Trophoblast cell (in vitro differentiated cells and primary cell): ENCODE data around the gene RGS7.

Experiments
- DNase-seq, 2 donors: peaks; one replicate each; pipeline ENCODE4 v3.0.0-alpha.2; 2016
- H2AFZ ChIP-seq: 2 replicates; pipeline ENCODE4 v1.6.1; 2013; ENCODE audit warnings: low read length, moderate library complexity, mild to moderate bottlenecking; ENCODE audit not compliant: insufficient read depth, poor library complexity
- H2AK5ac ChIP-seq: 2 replicates; pipeline ENCODE4 v1.6.1; 2013; ENCODE audit warnings: mild to moderate bottlenecking, low read length
- H2BK120ac ChIP-seq: 2 replicates; pipeline ENCODE4 v1.6.1; 2013; ENCODE audit warnings: low read length, mild to moderate bottlenecking, moderate library complexity; ENCODE audit not compliant: insufficient read depth, poor library complexity
- H2BK12ac ChIP-seq: 2 replicates; pipeline ENCODE4 v1.6.1; 2013; ENCODE audit warnings: mild to moderate bottlenecking, low read length, moderate library complexity
- H2BK5ac ChIP-seq: 2 replicates; pipeline ENCODE4 v1.6.1; 2013; ENCODE audit warnings: low read length, low read depth, moderate library complexity, mild to moderate bottlenecking; ENCODE audit not compliant: poor library complexity
- H3K14ac ChIP-seq: 2 replicates; pipeline ENCODE4 v1.6.1; 2013; ENCODE audit warnings: mild to moderate bottlenecking, low read length
- H3K18ac ChIP-seq: 2 replicates; pipeline ENCODE4 v1.6.1; 2013; ENCODE audit warnings: mild to moderate bottlenecking, low read length
- H3K23ac ChIP-seq: 2 replicates; pipeline ENCODE4 v1.6.1; 2013; ENCODE audit warnings: low read length
- H3K27ac ChIP-seq: 2 replicates; pipeline ENCODE4 v1.5.1; 2013; ENCODE audit warnings: low read depth, mild to moderate bottlenecking, inconsistent platforms, low read length, moderate library complexity
- H3K27me3 ChIP-seq: 2 replicates; pipeline ENCODE4 v1.6.1; 2013; ENCODE audit warnings: inconsistent platforms, mild to moderate bottlenecking, low read length, moderate library complexity; ENCODE audit not compliant: insufficient read depth
- H3K36me3 ChIP-seq, 2 experiments: 1 replicate in 1 of 2; 2 replicates in 1 of 2; pipeline ENCODE4 v1.6.1; 2013; ENCODE audit warnings: low read length in 2 of 2, mild to moderate bottlenecking in 2 of 2, moderate library complexity in 1 of 2; ENCODE audit not compliant: insufficient read depth in 2 of 2, control insufficient read depth in 1 of 2
- H3K4ac ChIP-seq: 2 replicates; pipeline ENCODE4 v1.6.1; 2013; ENCODE audit warnings: low read depth, mild to moderate bottlenecking, low read length, moderate library complexity
- H3K4me1 ChIP-seq, 2 experiments: 1 replicate in 1 of 2; 2 replicates in 1 of 2; pipeline ENCODE4 v1.6.1; 2013; ENCODE audit warnings: low read length in 2 of 2, mild to moderate bottlenecking in 2 of 2, moderate library complexity in 1 of 2; ENCODE audit not compliant: insufficient read depth in 2 of 2, control insufficient read depth in 1 of 2
- H3K4me2 ChIP-seq: 2 replicates; pipeline ENCODE4 v1.6.1; 2013; ENCODE audit warnings: inconsistent platforms, mild to moderate bottlenecking, low read length, moderate library complexity
- H3K4me3 ChIP-seq: 2 replicates; pipeline ENCODE4 v1.5.1; 2013; ENCODE audit warnings: mild to moderate bottlenecking, low read depth, low read length, inconsistent platforms
- H3K79me1 ChIP-seq: one replicate; pipeline ENCODE4 v1.6.1; 2013; ENCODE audit warnings: low read length
- H3K79me2 ChIP-seq: 2 replicates; pipeline ENCODE4 v1.6.1; 2013; ENCODE audit warnings: low read length, mild to moderate bottlenecking; ENCODE audit not compliant: control insufficient read depth, insufficient read depth, poor library complexity
- H3K9ac ChIP-seq: 2 replicates; pipeline ENCODE4 v1.6.1; 2013; ENCODE audit warnings: mild to moderate bottlenecking, low read length
- H3K9me3 ChIP-seq: 2 replicates; pipeline ENCODE4 v1.6.1; 2013; ENCODE audit warnings: low read depth, mild to moderate bottlenecking, control low read depth, inconsistent platforms, low read length; ENCODE audit not compliant: insufficient read depth
- H4K12ac ChIP-seq: 2 replicates; pipeline ENCODE4 v1.6.1; 2013; ENCODE audit warnings: low read depth, mild to moderate bottlenecking, low read length, moderate library complexity
- H4K8ac ChIP-seq: 2 replicates; pipeline ENCODE4 v1.6.1; 2013; ENCODE audit warnings: low read depth, mild to moderate bottlenecking, low read length, moderate library complexity
- H4K91ac ChIP-seq: one replicate; pipeline ENCODE4 v1.6.1; 2013; ENCODE audit warnings: low read depth, mild to moderate bottlenecking, low read length, moderate library complexity
- WGBS: extraction: QIAGEN DNeasy Blood & Tissue Kit; methylation state at CpG from one replicate; pipeline ENCODE4 v1.1.7; 2013; ENCODE audit warnings: missing lambda C conversion rate; ENCODE audit not compliant: insufficient read length, insufficient coverage; ENCODE audit errors: extremely low coverage; 5-methylcytosine and 5-hydroxymethylcytosine counted together

Gene RGS7

GRCh38 chr1:241263346-241263745 lies 93.7 kb downstream of the RGS7 start:
- no peak overlapping the region for H4K8ac ChIP-seq
- no CpG with 5 or more reads among the region's 3 CpGs for WGBS

GRCh38 chr1:241253471-241253870 lies 103.5 kb downstream of the RGS7 start:
- Histone ChIP-seq H2BK120ac (no peak overlapping the region), H3K79me2 (no peaks in the 10 kb centered on the region), H3K9me3 (no peaks in the 10 kb centered on the region), H2BK5ac (no peak overlapping the region), H3K4ac (no peak overlapping the region), H2AFZ (no peak overlapping the region), H3K27me3 (no peaks in the 10 kb centered on the region), H2BK12ac (no peak overlapping the region), H3K18ac (no peak overlapping the region), H3K27ac (no peak overlapping the region), H4K12ac (no peak overlapping the region), H3K36me3 (no peaks in the 10 kb centered on the region), H3K4me1 (no peaks in the 10 kb centered on the region), H3K9ac (no peak overlapping the region), H3K79me1 (no peaks in the 10 kb centered on the region), H4K8ac (no peak overlapping the region), H4K91ac (no peak overlapping the region), H2AK5ac (no peak overlapping the region), H3K4me2 (no peak overlapping the region), H3K14ac (no peak overlapping the region), H3K4me3 (no peak overlapping the region), H3K23ac (no peak overlapping the region)
- DNase-seq: peak in 1 of 2 donors; percentile 35
- WGBS: no CpG with 5 or more reads among the region's 2 CpGs

More at GRCh38 chr1:241263346-241263745, 93.7 kb downstream of the RGS7 start:
- H2BK12ac ChIP-seq: no peak overlapping the region
- H3K4me3 ChIP-seq: no peak overlapping the region
- no peak overlapping the region for H3K27ac ChIP-seq
- no peak for DNase-seq
- H2BK120ac ChIP-seq: no peak overlapping the region
- no peaks in the 10 kb centered on the region for H3K79me2 ChIP-seq
- H2AK5ac ChIP-seq: no peak overlapping the region
- H3K27me3 ChIP-seq: no peaks in the 10 kb centered on the region
- no peak overlapping the region for H3K9ac ChIP-seq
- H3K14ac ChIP-seq: no peak overlapping the region
- no peaks in the 10 kb centered on the region for H3K36me3 ChIP-seq
- no peak overlapping the region for H3K4ac ChIP-seq
- no peak overlapping the region for H3K4me2 ChIP-seq
- H4K91ac ChIP-seq: no peak overlapping the region
- no peak overlapping the region for H4K12ac ChIP-seq
- no peaks in the 10 kb centered on the region for H3K9me3 ChIP-seq
- H3K4me1 ChIP-seq: no peaks in the 10 kb centered on the region
- no peaks in the 10 kb centered on the region for H3K79me1 ChIP-seq
- H2AFZ ChIP-seq: no peak overlapping the region
- H3K23ac ChIP-seq: no peak overlapping the region
- no peak overlapping the region for H2BK5ac ChIP-seq
- no peak overlapping the region for H3K18ac ChIP-seq

- no peak overlapping the region for H3K14ac ChIP-seq
- H2BK5ac ChIP-seq: no peak overlapping the region
- no peak overlapping the region for H3K23ac ChIP-seq
- no peak overlapping the region for H2AK5ac ChIP-seq
- no peaks in the 10 kb centered on the region for H3K4me1 ChIP-seq
- H3K9me3 ChIP-seq: no peaks in the 10 kb centered on the region
- H4K8ac ChIP-seq: no peak overlapping the region
- H4K91ac ChIP-seq: no peak overlapping the region
- H3K9ac ChIP-seq: no peak overlapping the region
- H3K27ac ChIP-seq: no peak overlapping the region
- no peak overlapping the region for H3K18ac ChIP-seq
- no peak overlapping the region for H2BK12ac ChIP-seq
- no peak overlapping the region for H4K12ac ChIP-seq
- no peaks in the 10 kb centered on the region for H3K79me2 ChIP-seq
- no peaks in the 10 kb centered on the region for H3K79me1 ChIP-seq
- H2AFZ ChIP-seq: no peak overlapping the region
- no peaks in the 10 kb centered on the region for H3K36me3 ChIP-seq
- H3K4ac ChIP-seq: no peak overlapping the region
- no peak overlapping the region for H2BK120ac ChIP-seq
- H3K4me2 ChIP-seq: no peak overlapping the region
- no peaks in the 10 kb centered on the region for H3K27me3 ChIP-seq
- H3K4me3 ChIP-seq: no peak overlapping the region
- DNase-seq: no peak
- no CpG with 5 or more reads among the region's 1 CpG for WGBS
Measured at GRCh38 chr1:241250465-241250864, 106.5 kb downstream of the RGS7 start.

- Histone ChIP-seq H3K27ac (no peak overlapping the region), H2AFZ (no peak overlapping the region), H4K91ac (no peak overlapping the region), H3K79me2 (no peaks in the 10 kb centered on the region), H2BK5ac (no peak overlapping the region), H3K27me3 (no peaks in the 10 kb centered on the region), H3K14ac (no peak overlapping the region), H4K8ac (no peak overlapping the region), H3K9ac (no peak overlapping the region), H3K4ac (no peak overlapping the region), H3K4me1 (no peaks in the 10 kb centered on the region), H4K12ac (no peak overlapping the region), H3K4me3 (no peak overlapping the region), H3K23ac (no peak overlapping the region), H3K36me3 (no peaks in the 10 kb centered on the region), H3K9me3 (no peaks in the 10 kb centered on the region), H3K18ac (no peak overlapping the region), H2AK5ac (no peak overlapping the region), H3K4me2 (no peak overlapping the region), H2BK120ac (no peak overlapping the region), H3K79me1 (no peaks in the 10 kb centered on the region), H2BK12ac (no peak overlapping the region)
- no peak for DNase-seq
- WGBS: no CpG with 5 or more reads among the region's 5 CpGs
Measured at GRCh38 chr1:241240069-241240468, 116.9 kb downstream of the RGS7 start.
